PC-3 (cell line): ENCODE measurements around the gene KCND3. TPM values are rescaled to one million over a fixed set of nuclear protein-coding genes. Genes with fewer than 3 reads are reported as not detected.

Experiments used
- ATAC-seq: fragments of 200-7000 bp; cut with Tn5 transposase; 2 replicates; pipeline ENCODE4 v1.9.1; 2020; ENCODE audit warnings: mild to moderate bottlenecking, moderate library complexity
- BruUV-seq: library from RNA; stranded (reverse); fragments of 400-500 nt; replicated peaks from 2 replicates; lab custom pipeline; 2021; lab: Mats Ljungman, UMichigan
- CTCF ChIA-PET: fragments of 300-600 bp; sonication (Branson Sonifier 250); formaldehyde crosslinking; loops from one replicate; lab custom pipeline; 2022; ENCODE audit warnings: antibody characterized with exemption; lab: Charles Lee
- POLR2A ChIA-PET: fragments of 300-600 bp; sonication (Branson Sonifier 250); formaldehyde crosslinking; loops from one replicate; lab custom pipeline; 2022; ENCODE audit warnings: antibody characterized with exemption; ENCODE audit not compliant: unreplicated experiment; lab: Charles Lee
- DNase-seq: peaks from one replicate; pipeline ENCODE4 v3.0.0-alpha.2; 2015
- H2AFZ ChIP-seq: fragments of 300-600 bp; sonication (generic); 2 replicates; pipeline ENCODE4 v1.6.0; 2016; ENCODE audit warnings: antibody characterized with exemption, low read length
- H3F3A ChIP-seq: fragments of 300-600 bp; sonication (generic); one replicate; pipeline ENCODE4 v1.6.0; 2017; ENCODE audit warnings: antibody characterized with exemption, low read length, control low read depth, mild to moderate bottlenecking; ENCODE audit not compliant: unreplicated experiment
- H3K27ac ChIP-seq: fragments of 300-600 bp; sonication (generic); 2 replicates; pipeline ENCODE4 v1.5.1; 2016; ENCODE audit warnings: mild to moderate bottlenecking, low read length
- H3K27me3 ChIP-seq: fragments of 300-600 bp; sonication (generic); 2 replicates; pipeline ENCODE4 v1.6.1; 2016; ENCODE audit warnings: low read length, mixed read lengths
- H3K36me3 ChIP-seq: fragments of 300-600 bp; sonication (generic); 2 replicates; pipeline ENCODE4 v1.6.1; 2016; ENCODE audit warnings: low read depth, mixed run types, low read length, mixed read lengths
- H3K4me1 ChIP-seq: fragments of 300-600 bp; sonication (generic); 2 replicates; pipeline ENCODE4 v1.5.1; 2016; ENCODE audit warnings: low read length; ENCODE audit not compliant: insufficient read depth
- H3K4me2 ChIP-seq: fragments of 300-600 bp; sonication (generic); 2 replicates; pipeline ENCODE4 v1.6.0; 2016; ENCODE audit warnings: low read length
- H3K4me3 ChIP-seq: fragments of 300-600 bp; sonication (generic); 2 replicates; pipeline ENCODE4 v1.5.1; 2016; ENCODE audit warnings: mild to moderate bottlenecking, low read length, mixed read lengths
- H3K79me2 ChIP-seq: fragments of 300-600 bp; sonication (generic); 2 replicates; pipeline ENCODE4 v1.6.1; 2017; ENCODE audit warnings: low read length, mixed read lengths
- H3K9ac ChIP-seq: fragments of 300-600 bp; sonication (generic); 2 replicates; pipeline ENCODE4 v1.6.0; 2016; ENCODE audit warnings: mild to moderate bottlenecking, low read length
- H3K9me2 ChIP-seq: fragments of 300-600 bp; sonication (generic); replicated peaks from 2 replicates; pipeline ENCODE4 v1.6.1; 2016; ENCODE audit warnings: mixed run types, low read length, mixed read lengths
- H3K9me3 ChIP-seq: fragments of 300-600 bp; sonication (generic); 2 replicates; pipeline ENCODE4 v1.6.1; 2016; ENCODE audit warnings: low read length, mixed read lengths
- H4K20me1 ChIP-seq: fragments of 300-600 bp; sonication (generic); 2 replicates; pipeline ENCODE4 v1.6.1; 2016; ENCODE audit warnings: low read length, mixed read lengths
- EZH2 ChIP-seq: fragments of 300-600 bp; sonication (generic); IDR thresholded peaks from one replicate; pipeline ENCODE4 v1.6.1; 2017; ENCODE audit warnings: antibody characterized with exemption, mild to moderate bottlenecking, low read length; ENCODE audit not compliant: unreplicated experiment
- EZH2phosphoT487 ChIP-seq: fragments of 300-600 bp; sonication (generic); IDR thresholded peaks from 2 replicates; pipeline ENCODE4 v1.6.1; 2018; ENCODE audit warnings: mild to moderate bottlenecking, antibody characterized with exemption, low read length, borderline replicate concordance
- intact Hi-C: fragments of 100-400 bp; cut with micrococcal nuclease; formaldehyde crosslinking; loops from 2 replicates; pipeline ENCODE4 v1.9.0; 2023
- total RNA-seq: library from RNA; depleted of rRNA; stranded (reverse); fragments of >200 nt; gene quantifications from 2 replicates; pipeline ENCODE4 v1.2.3, GENCODE V29; 2014
- TF ChIP-seq, protein P1 (sequence below): fragments of 300-600 bp; sonication (generic); conservative IDR thresholded peaks from 2 replicates; pipeline ENCODE4 v1.5.1; 2017; ENCODE audit warnings: antibody characterized with exemption, low read depth, mild to moderate bottlenecking, low read length

KCND3 gene
- total RNA-seq, 1 experiment from 2014 or later: not detected

DNA sequence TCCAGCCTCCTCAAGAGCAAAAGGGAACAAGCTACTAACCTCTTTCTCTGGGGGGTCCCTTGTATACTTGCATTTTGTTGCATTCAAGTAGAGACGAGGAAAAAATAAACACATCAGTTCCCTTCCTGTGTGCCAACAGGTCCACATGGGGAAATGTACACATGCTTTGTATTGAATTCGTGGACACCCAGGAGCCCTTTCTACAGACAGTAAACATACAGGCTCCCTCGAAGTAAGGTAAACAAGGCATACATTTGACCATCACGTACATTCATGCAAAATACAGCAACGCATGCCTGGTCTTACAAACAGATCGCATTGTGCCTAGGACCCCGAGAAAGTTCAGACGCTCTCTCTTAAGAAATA is 1.1 kb downstream of the KCND3 start:
- H3K36me3 ChIP-seq: no peaks in the 10 kb centered on the region
- no peak overlapping the region for H3K4me3 ChIP-seq
- ChIA-PET CTCF (interaction anchor here (0.6 kb wide), 1 partner anchor 506 kb away, joined by 3 read pairs; no protein-coding TSS in a partner anchor), POLR2A (no interaction called here)
- no peaks in the 10 kb centered on the region for H3K9me3 ChIP-seq
- no peaks in the 10 kb centered on the region for H4K20me1 ChIP-seq
- no peaks in the 10 kb centered on the region for H3F3A ChIP-seq
- H2AFZ ChIP-seq: no peak overlapping the region
- no peak overlapping the region for H3K9ac ChIP-seq
- DNase-seq (no peak), ATAC-seq (no peak)
- no peaks in the 10 kb centered on the region for H3K79me2 ChIP-seq
- BruUV-seq: no TSS peak
- peaks cover 73% of the 10 kb centered on the region for H3K27me3 ChIP-seq
- no peak overlapping the region for H3K27ac ChIP-seq
- TF ChIP-seq EZH2phosphoT487 (no peak), EZH2 (no peak)
- TF ChIP-seq, protein P1, sequence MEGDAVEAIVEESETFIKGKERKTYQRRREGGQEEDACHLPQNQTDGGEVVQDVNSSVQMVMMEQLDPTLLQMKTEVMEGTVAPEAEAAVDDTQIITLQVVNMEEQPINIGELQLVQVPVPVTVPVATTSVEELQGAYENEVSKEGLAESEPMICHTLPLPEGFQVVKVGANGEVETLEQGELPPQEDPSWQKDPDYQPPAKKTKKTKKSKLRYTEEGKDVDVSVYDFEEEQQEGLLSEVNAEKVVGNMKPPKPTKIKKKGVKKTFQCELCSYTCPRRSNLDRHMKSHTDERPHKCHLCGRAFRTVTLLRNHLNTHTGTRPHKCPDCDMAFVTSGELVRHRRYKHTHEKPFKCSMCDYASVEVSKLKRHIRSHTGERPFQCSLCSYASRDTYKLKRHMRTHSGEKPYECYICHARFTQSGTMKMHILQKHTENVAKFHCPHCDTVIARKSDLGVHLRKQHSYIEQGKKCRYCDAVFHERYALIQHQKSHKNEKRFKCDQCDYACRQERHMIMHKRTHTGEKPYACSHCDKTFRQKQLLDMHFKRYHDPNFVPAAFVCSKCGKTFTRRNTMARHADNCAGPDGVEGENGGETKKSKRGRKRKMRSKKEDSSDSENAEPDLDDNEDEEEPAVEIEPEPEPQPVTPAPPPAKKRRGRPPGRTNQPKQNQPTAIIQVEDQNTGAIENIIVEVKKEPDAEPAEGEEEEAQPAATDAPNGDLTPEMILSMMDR: no peak
- H3K4me2 ChIP-seq: no peak overlapping the region
- H3K9me2 ChIP-seq: no peaks in the 10 kb centered on the region
- H3K4me1 ChIP-seq: peaks cover 10% of the 10 kb centered on the region; the same call in 1 of the 2 replicates
- intact Hi-C loops: no loop called here

DNA sequence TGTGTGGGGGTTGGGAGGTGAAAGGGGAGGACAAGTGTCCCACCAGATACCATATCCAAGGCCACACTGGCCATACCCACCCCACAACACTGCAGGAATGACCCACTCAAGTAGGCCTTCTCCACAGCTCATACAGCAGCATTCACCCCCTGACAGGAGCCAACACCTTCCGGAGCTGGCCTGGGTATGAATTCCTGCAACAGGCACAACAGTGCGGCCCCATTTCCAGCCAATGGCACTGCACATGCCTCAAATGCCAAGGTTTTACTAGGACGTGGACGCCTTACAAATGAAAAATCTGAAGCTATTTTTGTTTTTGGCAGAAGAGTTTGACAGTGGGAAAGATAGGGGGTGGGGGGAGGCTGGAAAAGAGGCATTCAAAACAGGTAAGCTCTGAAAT is 2.0 kb downstream of the KCND3 start:
- TF ChIP-seq, protein P1: no peak
- no peak for TF ChIP-seq EZH2
- no peak for TF ChIP-seq EZH2phosphoT487
- Histone ChIP-seq H3K36me3 (no peaks in the 10 kb centered on the region), H3K9me2 (no peaks in the 10 kb centered on the region), H3K4me2 (no peak overlapping the region), H3K27me3 (peaks cover 65% of the 10 kb centered on the region), H2AFZ (no peak overlapping the region), H3K27ac (no peak overlapping the region), H3K4me1 (peaks cover 10% of the 10 kb centered on the region; the same call in 1 of the 2 replicates), H3K79me2 (no peaks in the 10 kb centered on the region), H3F3A (no peaks in the 10 kb centered on the region), H3K4me3 (no peak overlapping the region), H3K9ac (no peak overlapping the region), H4K20me1 (no peaks in the 10 kb centered on the region), H3K9me3 (no peaks in the 10 kb centered on the region)
- ChIA-PET CTCF (no interaction called here), POLR2A (no interaction called here)
- no peak for ATAC-seq
- intact Hi-C loops: no loop called here
- no TSS peak for BruUV-seq
- no peak for DNase-seq

DNA sequence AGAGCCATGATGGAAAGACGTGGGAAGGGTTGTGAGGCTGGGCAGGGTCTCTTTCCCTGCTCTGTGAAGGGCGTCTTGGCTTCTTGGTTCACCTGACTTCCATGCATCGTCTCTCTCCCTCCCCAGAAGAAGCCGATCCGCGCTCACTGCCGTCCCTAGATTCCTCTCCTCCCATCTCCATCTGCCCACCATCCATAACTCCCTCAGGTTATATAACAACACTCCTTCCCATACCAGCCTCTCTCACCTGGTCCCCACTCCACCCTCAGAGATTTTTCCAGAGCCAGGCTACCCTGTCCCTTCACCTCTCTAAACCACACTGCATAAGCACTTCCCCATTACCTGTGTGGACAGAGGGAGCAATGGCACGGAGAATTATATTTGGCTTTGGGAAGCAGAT is 6.0 kb downstream of the KCND3 start:
- H3K36me3 ChIP-seq: no peaks in the 10 kb centered on the region
- no peaks in the 10 kb centered on the region for H3K4me1 ChIP-seq
- H3F3A ChIP-seq: no peaks in the 10 kb centered on the region
- H3K4me2 ChIP-seq: no peak overlapping the region
- intact Hi-C loops: no loop called here
- TF ChIP-seq, protein P1: no peak
- no peak for TF ChIP-seq EZH2phosphoT487
- TF ChIP-seq EZH2: no peak
- no TSS peak for BruUV-seq
- peaks cover 44% of the 10 kb centered on the region for H3K27me3 ChIP-seq
- H3K4me3 ChIP-seq: no peak overlapping the region
- no peak overlapping the region for H3K27ac ChIP-seq
- CTCF ChIA-PET: no interaction called here
- H3K9me2 ChIP-seq: no peaks in the 10 kb centered on the region
- no peak overlapping the region for H3K9ac ChIP-seq
- DNase-seq: no peak
- H4K20me1 ChIP-seq: no peaks in the 10 kb centered on the region
- no peaks in the 10 kb centered on the region for H3K79me2 ChIP-seq
- H3K9me3 ChIP-seq: no peaks in the 10 kb centered on the region
- ATAC-seq: no peak
- H2AFZ ChIP-seq: no peak overlapping the region
- POLR2A ChIA-PET: no interaction called here
